Skeletal muscle satellite cell (primary cell): ENCODE results near the gene GALK2.
"Not testable (repeated sequence)": the region's sequence is repeated elsewhere in the genome, so short reads cannot be mapped to it uniquely, and the experiment has no call there.

ENCODE experiments used
- H3K27me3 ChIP-seq: 2 replicates; pipeline ENCODE4 v1.7.0; 2013; ENCODE audit warnings: low read length; ENCODE audit not compliant: control insufficient read depth, insufficient read depth
- H3K36me3 ChIP-seq: 2 replicates; pipeline ENCODE4 v1.7.0; 2013; ENCODE audit warnings: mild to moderate bottlenecking, control low read depth, low read length; ENCODE audit not compliant: insufficient read depth
- H3K4me1 ChIP-seq: 2 replicates; pipeline ENCODE4 v1.7.0; 2013; ENCODE audit warnings: low read length; ENCODE audit not compliant: control insufficient read depth, insufficient read depth
- H3K4me2 ChIP-seq: 2 replicates; pipeline ENCODE4 v1.7.0; 2013; ENCODE audit warnings: mild to moderate bottlenecking, low read length
- H3K4me3 ChIP-seq: 2 replicates; pipeline ENCODE4 v1.7.0; 2013; ENCODE audit warnings: low read length
- H3K9ac ChIP-seq: 2 replicates; pipeline ENCODE4 v1.7.0; 2013; ENCODE audit warnings: mild to moderate bottlenecking, low read depth, low read length, moderate library complexity
- H3K9me3 ChIP-seq: replicated peaks from 2 replicates; pipeline ENCODE4 v1.7.0; 2013; ENCODE audit warnings: mild to moderate bottlenecking, control low read depth, low read length

Gene GALK2

GRCh38 chr15:49323207-49323606 lies 153.2 kb downstream of the GALK2 start:
- no peak overlapping the region for H3K4me2 ChIP-seq
- H3K4me1 ChIP-seq: no peaks in the 10 kb centered on the region
- no peaks in the 10 kb centered on the region for H3K9me3 ChIP-seq
- H3K27me3 ChIP-seq: no peaks in the 10 kb centered on the region
- no peak overlapping the region for H3K9ac ChIP-seq
- H3K4me3 ChIP-seq: no peak overlapping the region
- H3K36me3 ChIP-seq: peaks cover 13% of the 10 kb centered on the region

GRCh38 chr15:49327927-49328326 lies 157.9 kb downstream of the GALK2 start:
- no peak overlapping the region for H3K9ac ChIP-seq
- H3K36me3 ChIP-seq: peaks cover 4% of the 10 kb centered on the region
- H3K4me2 ChIP-seq: no peak overlapping the region
- H3K4me1 ChIP-seq: no peaks in the 10 kb centered on the region
- H3K27me3 ChIP-seq: no peaks in the 10 kb centered on the region
- no peak overlapping the region for H3K4me3 ChIP-seq
- H3K9me3 ChIP-seq: no peaks in the 10 kb centered on the region

GRCh38 chr15:49328941-49329340 lies 158.9 kb downstream of the GALK2 start:
- H3K4me1 ChIP-seq: no peaks in the 10 kb centered on the region
- peaks cover 4% of the 10 kb centered on the region for H3K36me3 ChIP-seq
- H3K4me3 ChIP-seq: no peak overlapping the region
- no peaks in the 10 kb centered on the region for H3K27me3 ChIP-seq
- H3K9me3 ChIP-seq: no peaks in the 10 kb centered on the region
- H3K9ac ChIP-seq: no peak overlapping the region
- no peak overlapping the region for H3K4me2 ChIP-seq

- Histone ChIP-seq H3K9me3 (no peaks in the 10 kb centered on the region), H3K4me2 (no peak overlapping the region), H3K27me3 (no peaks in the 10 kb centered on the region), H3K9ac (no peak overlapping the region), H3K4me3 (no peak overlapping the region), H3K36me3 (peaks cover 4% of the 10 kb centered on the region), H3K4me1 (no peaks in the 10 kb centered on the region)
Observed at GRCh38 chr15:49330166-49330565, 160.1 kb downstream of the GALK2 start.

- H3K4me3 ChIP-seq: no peak overlapping the region
- no peaks in the 10 kb centered on the region for H3K27me3 ChIP-seq
- no peak overlapping the region for H3K4me2 ChIP-seq
- H3K9me3 ChIP-seq: no peaks in the 10 kb centered on the region
- peaks cover 4% of the 10 kb centered on the region for H3K36me3 ChIP-seq
- H3K4me1 ChIP-seq: no peaks in the 10 kb centered on the region
- H3K9ac ChIP-seq: no peak overlapping the region
Observed at GRCh38 chr15:49331442-49331841, 161.4 kb downstream of the GALK2 start.

- Histone ChIP-seq H3K4me3 (no peak overlapping the region), H3K36me3 (peaks cover 4% of the 10 kb centered on the region), H3K27me3 (no peaks in the 10 kb centered on the region), H3K9me3 (no peaks in the 10 kb centered on the region), H3K9ac (no peak overlapping the region), H3K4me1 (no peaks in the 10 kb centered on the region), H3K4me2 (no peak overlapping the region)
Observed at GRCh38 chr15:49331951-49332350, 161.9 kb downstream of the GALK2 start.

- Histone ChIP-seq H3K4me1 (no peaks in the 10 kb centered on the region), H3K27me3 (no peaks in the 10 kb centered on the region), H3K4me3 (no peak overlapping the region), H3K9ac (no peak overlapping the region), H3K9me3 (no peaks in the 10 kb centered on the region), H3K4me2 (no peak overlapping the region), H3K36me3 (no peaks in the 10 kb centered on the region)
Observed at GRCh38 chr15:49339656-49340055, 169.6 kb downstream of the GALK2 start.

- Histone ChIP-seq H3K27me3 (no peaks in the 10 kb centered on the region), H3K4me1 (no peaks in the 10 kb centered on the region), H3K36me3 (no peaks in the 10 kb centered on the region), H3K9ac (no peak overlapping the region), H3K4me3 (no peak overlapping the region), H3K9me3 (no peaks in the 10 kb centered on the region), H3K4me2 (no peak overlapping the region)
Observed at GRCh38 chr15:49343546-49343945, 173.5 kb downstream of the GALK2 start.

GRCh38 chr15:49354439-49354838 lies 184.4 kb downstream of the GALK2 start:
- H3K36me3 ChIP-seq, H3K9me3 ChIP-seq, H3K4me2 ChIP-seq, H3K4me3 ChIP-seq, H3K27me3 ChIP-seq, H3K9ac ChIP-seq, H3K4me1 ChIP-seq: not testable (repeated sequence)

GRCh38 chr15:49361370-49361769 lies 191.3 kb downstream of the GALK2 start:
- Histone ChIP-seq H3K4me1 (no peaks in the 10 kb centered on the region), H3K4me3 (no peak overlapping the region), H3K4me2 (no peak overlapping the region), H3K9me3 (no peaks in the 10 kb centered on the region), H3K36me3 (no peaks in the 10 kb centered on the region), H3K9ac (no peak overlapping the region), H3K27me3 (no peaks in the 10 kb centered on the region)

GRCh38 chr15:49366496-49366895 lies 196.4 kb downstream of the GALK2 start:
- H3K4me3 ChIP-seq: no peak overlapping the region
- H3K9ac ChIP-seq: no peak overlapping the region
- no peaks in the 10 kb centered on the region for H3K4me1 ChIP-seq
- H3K9me3 ChIP-seq: no peaks in the 10 kb centered on the region
- H3K36me3 ChIP-seq: no peaks in the 10 kb centered on the region
- H3K4me2 ChIP-seq: no peak overlapping the region
- no peaks in the 10 kb centered on the region for H3K27me3 ChIP-seq

GRCh38 chr15:49370782-49371181 lies 200.7 kb downstream of the GALK2 start:
- Histone ChIP-seq H3K4me1 (no peaks in the 10 kb centered on the region), H3K9ac (no peak overlapping the region), H3K9me3 (no peaks in the 10 kb centered on the region), H3K4me2 (no peak overlapping the region), H3K27me3 (no peaks in the 10 kb centered on the region), H3K4me3 (no peak overlapping the region), H3K36me3 (no peaks in the 10 kb centered on the region)
